GM13976 (cell line): ENCODE results near the gene PRKAR1B.

Experiments used
- DNase-seq: peaks from one replicate; pipeline ENCODE4 v3.0.0; 2012; ENCODE audit warnings: low spot score
- in situ Hi-C: fragments of 300-500 bp; cut with MboI; formaldehyde crosslinking; loops from one replicate; pipeline ENCODE4 v1.12.0; 2022; ENCODE audit warnings: low sequenced_read_pairs, mixed read lengths, inconsistent platforms; ENCODE audit not compliant: unreplicated experiment
- TF ChIP-seq, protein P1 (sequence below): IDR thresholded peaks from 2 replicates; pipeline ENCODE4 v1.5.1; 2012; ENCODE audit warnings: borderline replicate concordance, mild to moderate bottlenecking; ENCODE audit not compliant: insufficient read depth; ENCODE audit errors: extremely low read depth, missing control alignments, control extremely low read depth

PRKAR1B gene

DNA sequence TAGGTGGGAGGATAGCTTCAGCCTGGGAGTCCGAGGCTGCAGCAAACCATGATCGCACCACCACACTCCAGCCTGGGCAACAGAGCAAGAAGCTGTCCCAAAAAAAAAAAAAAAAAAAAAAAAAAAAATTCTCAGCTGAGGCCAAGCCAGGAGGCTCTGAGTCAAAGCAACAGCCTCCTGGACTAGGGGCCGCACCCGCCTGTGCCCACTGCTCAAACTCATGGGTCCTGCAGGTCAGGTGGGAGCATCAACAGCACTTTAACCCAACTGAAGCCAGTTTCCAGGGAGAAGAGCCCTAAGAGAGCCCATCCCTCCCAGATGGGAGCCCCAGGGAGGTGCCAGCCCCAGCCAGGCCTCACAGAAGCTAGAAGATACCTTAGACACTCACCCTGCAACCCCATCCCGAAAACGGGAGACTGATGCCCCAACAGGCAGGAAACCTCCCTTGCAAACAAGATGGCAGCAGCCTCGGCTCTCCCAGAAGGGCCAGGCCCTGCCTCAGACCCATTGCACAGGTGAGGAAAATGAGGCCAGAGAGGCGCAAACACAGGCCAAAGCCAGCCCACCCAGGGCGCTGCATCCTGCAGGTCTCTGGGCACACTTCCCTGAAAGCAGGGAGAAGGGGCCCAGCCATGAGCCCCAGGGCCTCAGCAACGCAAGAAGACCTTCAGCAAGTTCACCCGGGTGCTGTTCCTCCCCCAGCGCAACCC, 218.5 kb downstream of the PRKAR1B start:
- DNase-seq, result no peak
- in situ Hi-C loops, result no loop called here
- TF ChIP-seq, protein P1, sequence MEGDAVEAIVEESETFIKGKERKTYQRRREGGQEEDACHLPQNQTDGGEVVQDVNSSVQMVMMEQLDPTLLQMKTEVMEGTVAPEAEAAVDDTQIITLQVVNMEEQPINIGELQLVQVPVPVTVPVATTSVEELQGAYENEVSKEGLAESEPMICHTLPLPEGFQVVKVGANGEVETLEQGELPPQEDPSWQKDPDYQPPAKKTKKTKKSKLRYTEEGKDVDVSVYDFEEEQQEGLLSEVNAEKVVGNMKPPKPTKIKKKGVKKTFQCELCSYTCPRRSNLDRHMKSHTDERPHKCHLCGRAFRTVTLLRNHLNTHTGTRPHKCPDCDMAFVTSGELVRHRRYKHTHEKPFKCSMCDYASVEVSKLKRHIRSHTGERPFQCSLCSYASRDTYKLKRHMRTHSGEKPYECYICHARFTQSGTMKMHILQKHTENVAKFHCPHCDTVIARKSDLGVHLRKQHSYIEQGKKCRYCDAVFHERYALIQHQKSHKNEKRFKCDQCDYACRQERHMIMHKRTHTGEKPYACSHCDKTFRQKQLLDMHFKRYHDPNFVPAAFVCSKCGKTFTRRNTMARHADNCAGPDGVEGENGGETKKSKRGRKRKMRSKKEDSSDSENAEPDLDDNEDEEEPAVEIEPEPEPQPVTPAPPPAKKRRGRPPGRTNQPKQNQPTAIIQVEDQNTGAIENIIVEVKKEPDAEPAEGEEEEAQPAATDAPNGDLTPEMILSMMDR, result no peak

DNA sequence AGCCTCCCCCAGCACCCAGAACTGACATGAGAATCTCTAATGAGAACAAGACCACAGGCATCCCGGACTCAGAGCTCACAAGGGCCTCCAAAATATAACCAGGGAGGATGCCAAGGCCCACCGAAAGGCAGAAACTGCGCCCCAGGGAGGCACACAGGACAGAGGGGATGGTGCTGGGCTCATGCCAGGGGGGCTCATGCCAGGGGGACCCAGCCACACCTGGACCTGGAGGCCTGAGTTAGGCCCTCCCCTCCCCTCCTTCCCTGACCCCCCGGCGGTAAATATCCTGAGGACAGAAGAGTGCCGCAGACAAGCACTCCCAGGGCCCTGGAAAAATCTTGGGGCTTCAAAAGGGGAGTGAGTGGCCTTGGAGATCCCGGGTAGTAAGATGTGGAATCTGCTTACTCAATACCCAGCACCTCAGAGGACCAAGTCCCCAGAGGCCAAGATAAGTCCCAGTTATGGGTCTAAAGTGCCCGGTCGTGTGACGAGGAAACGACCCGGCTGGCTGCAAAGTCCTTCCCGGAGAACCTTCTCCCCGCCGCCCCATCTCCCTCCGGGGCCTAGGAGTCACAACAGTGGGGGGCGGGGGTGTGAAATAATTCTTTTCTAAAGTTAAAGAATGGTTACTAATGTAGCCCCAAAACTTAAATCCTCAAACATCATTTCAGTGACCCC, 219.3 kb downstream of the PRKAR1B start:
- DNase-seq, result no peak
- in situ Hi-C loops, result no loop called here
- TF ChIP-seq, protein P1, result no peak

DNA sequence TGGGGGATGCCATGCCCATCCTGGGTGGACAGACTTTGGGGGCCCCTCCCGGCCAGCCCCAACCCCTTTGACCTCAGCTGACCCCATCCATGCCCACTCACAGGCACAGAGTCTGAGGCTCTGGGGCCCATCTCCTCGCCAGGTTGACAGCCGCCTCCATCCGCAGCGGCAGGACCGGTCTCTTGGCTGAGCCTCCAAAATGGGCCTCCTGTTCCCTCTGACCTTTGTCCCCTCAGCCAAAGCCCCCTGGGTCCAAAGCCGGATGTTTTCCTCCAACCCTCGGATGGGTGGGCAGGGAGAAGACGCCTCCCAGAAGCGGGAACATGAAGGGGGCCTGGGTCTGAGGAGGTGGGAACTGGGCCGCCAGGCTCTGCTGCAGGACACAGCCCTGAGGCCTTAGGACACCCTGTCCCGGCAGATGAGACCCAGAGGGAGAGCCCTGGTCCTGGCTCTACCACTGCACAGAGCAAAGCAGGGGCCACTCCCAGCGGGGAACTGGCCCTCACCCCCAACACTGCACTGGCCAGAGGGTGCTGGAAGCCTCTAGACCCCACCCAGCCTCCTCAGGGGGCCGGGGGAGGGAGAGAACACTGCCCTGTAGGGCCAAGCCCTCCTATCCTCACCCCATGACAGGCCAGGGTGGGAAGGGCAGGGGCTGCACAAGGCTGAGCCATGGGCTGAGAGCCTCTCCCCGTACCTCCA, 220.0 kb downstream of the PRKAR1B start:
- DNase-seq, result no peak
- TF ChIP-seq, protein P1, result no peak
- in situ Hi-C loops, result no loop called here

DNA sequence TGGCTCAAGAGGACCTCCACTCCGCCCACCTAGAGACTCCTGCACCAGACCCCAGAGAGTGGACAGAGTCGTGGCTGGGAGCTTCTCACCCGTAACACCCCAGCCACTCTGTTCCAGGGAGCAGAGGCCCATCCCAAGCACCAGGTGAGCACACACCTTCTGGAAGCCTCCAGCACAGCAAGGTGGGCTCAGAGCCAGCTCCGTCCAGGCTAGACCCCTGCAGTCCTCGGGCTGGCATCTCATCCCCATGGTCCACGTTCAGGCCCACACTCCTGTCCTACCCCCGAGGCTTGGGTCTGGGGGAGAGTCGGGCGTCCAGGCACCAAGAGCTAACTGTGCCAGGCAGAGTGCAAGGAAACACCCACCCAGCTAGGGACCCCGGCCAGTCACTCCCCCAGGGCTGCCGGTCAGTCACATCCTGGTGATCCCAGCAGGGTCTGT, 220.7 kb downstream of the PRKAR1B start:
- no peak for DNase-seq
- in situ Hi-C loops, result no loop called here
- TF ChIP-seq, protein P1, result no peak

DNA sequence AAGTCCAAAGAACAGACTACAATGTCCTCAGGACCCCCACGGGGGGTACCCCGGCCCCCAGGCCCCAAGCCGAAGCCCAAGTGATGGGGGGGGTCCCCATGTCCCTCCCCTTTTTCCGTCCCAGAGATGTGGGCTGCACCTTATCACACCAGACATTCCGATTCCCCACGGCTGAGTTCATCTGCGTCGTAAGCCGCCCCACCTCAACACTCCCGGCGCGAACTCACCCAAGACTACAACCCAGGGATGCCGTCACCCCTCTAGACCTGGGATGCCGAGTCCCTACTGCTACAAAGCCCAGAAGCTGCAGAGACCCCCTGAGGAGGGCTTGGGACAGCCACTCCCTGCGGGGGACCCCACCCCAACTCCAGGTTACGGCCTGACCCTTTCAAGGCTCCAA, 221.9 kb downstream of the PRKAR1B start:
- TF ChIP-seq, protein P1, result no peak
- DNase-seq, result no peak
- in situ Hi-C loops, result no loop called here

DNA sequence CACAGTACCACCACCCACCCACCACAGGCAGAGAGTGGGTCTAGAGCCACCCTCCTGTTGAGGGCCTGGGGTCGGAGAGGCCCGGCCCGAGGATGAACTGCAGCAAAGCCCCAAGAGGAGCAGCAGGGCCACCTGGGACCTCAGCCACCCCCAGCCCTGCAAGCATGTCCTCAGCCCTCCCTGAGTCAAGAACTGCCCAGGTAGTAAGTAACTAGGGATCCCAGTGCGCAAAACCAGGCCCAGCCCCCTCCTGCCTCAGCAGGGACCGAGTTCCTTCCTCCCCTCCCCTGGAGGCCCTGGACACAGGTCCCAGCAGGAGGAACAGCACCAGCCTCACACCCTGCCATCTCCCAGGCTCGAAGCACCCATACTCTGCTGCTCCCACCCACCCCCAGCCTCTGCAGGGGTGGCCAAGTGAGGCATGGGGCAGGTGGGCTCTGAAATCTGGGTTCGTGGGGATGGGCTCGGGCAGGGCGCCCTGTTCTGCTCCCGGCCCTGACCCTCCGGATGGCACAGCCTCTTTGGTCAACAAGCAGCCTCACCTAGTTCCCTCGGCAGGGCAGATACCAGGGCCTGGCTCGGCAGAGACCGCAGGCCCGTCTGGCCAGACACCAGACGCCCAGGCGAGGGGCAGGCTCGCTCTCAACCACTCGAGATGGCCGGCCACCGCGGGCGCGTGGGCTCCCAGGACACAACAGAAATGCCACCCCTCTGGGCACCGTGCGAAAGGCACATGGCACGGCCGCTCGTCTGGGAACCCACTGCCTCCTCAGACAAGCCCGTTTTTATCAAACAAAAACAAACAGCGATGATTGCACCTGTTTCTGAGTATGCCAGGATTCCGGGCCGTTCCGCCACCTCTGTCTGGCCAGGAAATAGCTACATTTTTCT, 222.6 kb downstream of the PRKAR1B start:
- TF ChIP-seq, protein P1, result no peak
- in situ Hi-C loops, result no loop called here

More for the DNA sequence above, 222.6 kb downstream of the PRKAR1B start:
- DNase-seq, result no peak
